IMR-90 (cell line): ENCODE data around the gene RASGRP1. TPM values are rescaled to one million over a fixed set of nuclear protein-coding genes. Genes with fewer than 3 reads are reported as not detected.

Experiments
- ATAC-seq: fragments of 200-7000 bp; cut with Tn5 transposase; 2 replicates; pipeline ENCODE4 v1.9.1; 2020; ENCODE audit warnings: low read depth, mild to moderate bottlenecking, moderate library complexity
- BruUV-seq: library from RNA; stranded (reverse); fragments of 400-500 nt; replicated peaks from 2 replicates; lab custom pipeline; 2021; lab: Mats Ljungman, UMichigan
- CTCF ChIA-PET: fragments of 300-600 bp; formaldehyde crosslinking; extraction: SDS; loops from one replicate; lab custom pipeline; 2021; ENCODE audit warnings: antibody characterized with exemption; lab: Yijun Ruan, JAX
- POLR2A ChIA-PET: fragments of 300-600 bp; sonication (Branson Sonifier 250); formaldehyde crosslinking; loops from one replicate; lab custom pipeline; 2022; ENCODE audit warnings: antibody characterized with exemption; ENCODE audit not compliant: unreplicated experiment; lab: Charles Lee
- DNase-seq: peaks from one replicate; pipeline ENCODE4 v3.0.0; 2013
- H2AFZ ChIP-seq: replicated peaks from 2 replicates; pipeline ENCODE3; 2013; ENCODE audit warnings: low read length, mild to moderate bottlenecking; ENCODE audit not compliant: poor library complexity
- H2AK5ac ChIP-seq: 2 replicates; pipeline ENCODE4 v1.6.1; 2013; ENCODE audit warnings: low read depth, low read length, inconsistent platforms
- H2AK9ac ChIP-seq: replicated peaks from 2 replicates; pipeline ENCODE3; 2013; ENCODE audit warnings: mild to moderate bottlenecking, low read depth, low read length, moderate library complexity; ENCODE audit not compliant: poor library complexity
- H2BK120ac ChIP-seq: 2 replicates; pipeline ENCODE4 v1.6.1; 2013; ENCODE audit warnings: low read depth, low read length, inconsistent platforms
- H2BK15ac ChIP-seq: 3 replicates; pipeline ENCODE4 v1.6.1; 2013; ENCODE audit warnings: low read depth, low read length, inconsistent platforms
- H2BK20ac ChIP-seq: 2 replicates; pipeline ENCODE4 v1.6.1; 2013; ENCODE audit warnings: low read depth, mild to moderate bottlenecking, inconsistent platforms, low read length, moderate library complexity
- H2BK5ac ChIP-seq: 2 replicates; pipeline ENCODE4 v1.6.1; 2013; ENCODE audit warnings: mild to moderate bottlenecking, low read depth, low read length, inconsistent platforms; ENCODE audit not compliant: poor library complexity, severe bottlenecking
- H3K14ac ChIP-seq: replicated peaks from 2 replicates; pipeline ENCODE4 v1.6.1; 2013; ENCODE audit warnings: low read depth, low read length, inconsistent platforms
- H3K18ac ChIP-seq: 2 replicates; pipeline ENCODE4 v1.6.1; 2013; ENCODE audit warnings: low read depth, low read length, control low read depth
- H3K23ac ChIP-seq: 2 replicates; pipeline ENCODE4 v1.6.1; 2013; ENCODE audit warnings: low read depth, low read length, inconsistent platforms
- H3K27ac ChIP-seq: 2 replicates; pipeline ENCODE4 v1.5.1; 2013; ENCODE audit warnings: mild to moderate bottlenecking, control low read depth, low read length; ENCODE audit not compliant: insufficient read depth
- H3K27me3 ChIP-seq: 2 replicates; pipeline ENCODE4 v1.6.1; 2013; ENCODE audit warnings: low read length; ENCODE audit not compliant: control insufficient read depth, insufficient read depth
- H3K36me3 ChIP-seq: 2 replicates; pipeline ENCODE4 v1.6.1; 2013; ENCODE audit warnings: low read length, mixed read lengths; ENCODE audit not compliant: control insufficient read depth, insufficient read depth
- H3K4ac ChIP-seq: 2 replicates; pipeline ENCODE4 v1.6.1; 2013; ENCODE audit warnings: low read depth, low read length, inconsistent platforms
- H3K4me1 ChIP-seq: 2 replicates; pipeline ENCODE4 v1.6.1; 2013; ENCODE audit warnings: low read length, mixed read lengths; ENCODE audit not compliant: control insufficient read depth, insufficient read depth
- H3K4me2 ChIP-seq: 2 replicates; pipeline ENCODE4 v1.6.1; 2013; ENCODE audit warnings: low read depth, mild to moderate bottlenecking, control low read depth, low read length, moderate library complexity
- H3K4me3 ChIP-seq: 2 replicates; pipeline ENCODE4 v1.5.1; 2013; ENCODE audit warnings: low read depth, mild to moderate bottlenecking, control low read depth, low read length, moderate library complexity; ENCODE audit not compliant: insufficient read depth
- H3K56ac ChIP-seq: 2 replicates; pipeline ENCODE4 v1.6.1; 2013; ENCODE audit warnings: low read length, inconsistent platforms; ENCODE audit not compliant: insufficient read depth; ENCODE audit errors: extremely low read depth
- H3K79me1 ChIP-seq, 2 experiments: 2 replicates each; pipeline ENCODE4 v1.6.1; 2013; ENCODE audit warnings: low read length in 2 of 2, inconsistent platforms in 1 of 2, low read depth in 1 of 2
- H3K9ac ChIP-seq: 2 replicates; pipeline ENCODE4 v1.6.1; 2013; ENCODE audit warnings: low read depth, low read length, control low read depth
- H3K9me1 ChIP-seq: 2 replicates; pipeline ENCODE4 v1.6.1; 2013; ENCODE audit warnings: low read length, inconsistent platforms; ENCODE audit not compliant: insufficient read depth
- H3K9me3 ChIP-seq: 2 replicates; pipeline ENCODE4 v1.6.1; 2013; ENCODE audit warnings: low read length; ENCODE audit not compliant: control insufficient read depth, insufficient read depth
- H4K20me1 ChIP-seq: 2 replicates; pipeline ENCODE4 v1.6.1; 2013; ENCODE audit warnings: low read length, inconsistent platforms; ENCODE audit not compliant: insufficient read depth
- H4K5ac ChIP-seq: 2 replicates; pipeline ENCODE4 v1.6.1; 2013; ENCODE audit warnings: mild to moderate bottlenecking, low read depth, low read length, control low read depth
- H4K8ac ChIP-seq, 2 experiments: 2 replicates each; pipeline ENCODE4 v1.6.1; 2013; ENCODE audit warnings: low read depth in 2 of 2, low read length in 2 of 2, control low read depth in 1 of 2, inconsistent platforms in 1 of 2
- H4K91ac ChIP-seq: 2 replicates; pipeline ENCODE4 v1.6.1; 2013; ENCODE audit warnings: low read depth, low read length, inconsistent platforms; ENCODE audit not compliant: insufficient read depth
- BHLHE40 ChIP-seq: fragments of 150-350 bp; IDR thresholded peaks from 2 replicates; pipeline ENCODE4 v1.6.1; 2016; ENCODE audit warnings: mild to moderate bottlenecking, low read depth, low read length
- CEBPB ChIP-seq: IDR thresholded peaks from 2 replicates; pipeline ENCODE4 v1.6.1; 2012; ENCODE audit warnings: low read depth, low read length, improper control_type of control experiment
- CHD1 ChIP-seq: IDR thresholded peaks from 2 replicates; pipeline ENCODE4 v1.6.1; 2012; ENCODE audit warnings: low read depth, low read length, improper control_type of control experiment
- FOS ChIP-seq: fragments of 150-350 bp; IDR thresholded peaks from 2 replicates; pipeline ENCODE4 v1.6.1; 2016; ENCODE audit warnings: low read depth, low read length
- MAFK ChIP-seq: IDR thresholded peaks from 2 replicates; pipeline ENCODE4 v1.6.1; 2012; ENCODE audit warnings: low read depth, low read length, improper control_type of control experiment
- MAZ ChIP-seq: IDR thresholded peaks from 2 replicates; pipeline ENCODE4 v1.6.1; 2012; ENCODE audit warnings: low read depth, mild to moderate bottlenecking, low read length, improper control_type of control experiment, moderate library complexity, borderline replicate concordance
- MXI1 ChIP-seq: IDR thresholded peaks from 2 replicates; pipeline ENCODE4 v1.6.1; 2012; ENCODE audit warnings: low read depth, mild to moderate bottlenecking, low read length, moderate library complexity, borderline replicate concordance
- NFE2L2 ChIP-seq: fragments of 150-350 bp; IDR thresholded peaks from 2 replicates; pipeline ENCODE4 v1.6.1; 2016; ENCODE audit warnings: low read depth, mild to moderate bottlenecking, low read length
- POLR2A ChIP-seq: IDR thresholded peaks from 2 replicates; pipeline ENCODE4 v1.6.1; 2012; ENCODE audit warnings: mild to moderate bottlenecking, low read depth, low read length
- RAD21 ChIP-seq: IDR thresholded peaks from 2 replicates; pipeline ENCODE4 v1.6.1; 2012; ENCODE audit warnings: low read length, improper control_type of control experiment
- RCOR1 ChIP-seq: IDR thresholded peaks from 2 replicates; pipeline ENCODE4 v1.6.1; 2012; ENCODE audit warnings: mild to moderate bottlenecking, low read length, improper control_type of control experiment; ENCODE audit not compliant: insufficient replicate concordance
- RFX5 ChIP-seq: IDR thresholded peaks from 2 replicates; pipeline ENCODE4 v1.8.0; 2012; ENCODE audit warnings: low read depth, mild to moderate bottlenecking, low read length, moderate library complexity
- SMC3 ChIP-seq: fragments of 150-350 bp; IDR thresholded peaks from 2 replicates; pipeline ENCODE4 v1.6.1; 2016; ENCODE audit warnings: low read depth, mild to moderate bottlenecking, antibody characterized with exemption, low read length, moderate library complexity
- WGBS, 2 experiments: methylation state at CpG; one replicate each; pipeline versions ENCODE4 v1.1.5 to v1.1.7; 2013; ENCODE audit warnings: missing lambda C conversion rate in 2 of 2; ENCODE audit not compliant: insufficient read length in 1 of 2; ENCODE audit errors: extremely low coverage in 2 of 2; 5-methylcytosine and 5-hydroxymethylcytosine counted together
- dilution Hi-C: fragments of 300-500 bp; cut with HindIII; formaldehyde crosslinking; loops from one replicate; pipeline ENCODE4 v1.14.3; 2018; ENCODE audit warnings: low sequenced_read_pairs; ENCODE audit not compliant: unreplicated experiment
- in situ Hi-C: fragments of 300-500 bp; cut with MboI; formaldehyde crosslinking; loops from 3 replicates; pipeline ENCODE4 v1.14.3; 2019; ENCODE audit warnings: low sequenced_read_pairs, inconsistent platforms, mixed read lengths
- intact Hi-C: fragments of 100-400 bp; cut with micrococcal nuclease; formaldehyde crosslinking; loops from 2 replicates; pipeline ENCODE4 v1.10.0; 2022
- polyA plus RNA-seq, 3 experiments: library from polyadenylated mRNA; depleted of rRNA; stranded (reverse); fragments of >200 nt; gene quantifications; 2 replicates each; pipeline ENCODE4 v1.2.3, GENCODE V29; 2012; ENCODE audit warnings: low replicate concordance in 1 of 3
- total RNA-seq: library from RNA; depleted of rRNA; stranded (reverse); fragments of >200 nt; gene quantifications from 2 replicates; pipeline ENCODE4 v1.2.3, GENCODE V29; 2012
- TF ChIP-seq, protein P1 (sequence below): fragments of 150-350 bp; IDR thresholded peaks from 2 replicates; pipeline ENCODE4 v1.6.1; 2017; ENCODE audit warnings: mild to moderate bottlenecking, antibody characterized with exemption, low read length, low read depth
- TF ChIP-seq, protein P2 (sequence below): conservative IDR thresholded peaks from 2 replicates; pipeline ENCODE4 v1.5.1; 2012; ENCODE audit warnings: mild to moderate bottlenecking, low read depth, low read length, improper control_type of control experiment
- TF ChIP-seq, protein P3 (sequence below): fragments of 150-350 bp; IDR thresholded peaks from 2 replicates; pipeline ENCODE4 v1.6.1; 2016; ENCODE audit warnings: low read depth, mild to moderate bottlenecking, low read length, moderate library complexity, borderline replicate concordance

RASGRP1 gene
- total and polyA plus RNA-seq, 2 of the 4 experiments (the other 2 are of a cell fraction) = 1.4 to 3.2 TPM

DNA sequence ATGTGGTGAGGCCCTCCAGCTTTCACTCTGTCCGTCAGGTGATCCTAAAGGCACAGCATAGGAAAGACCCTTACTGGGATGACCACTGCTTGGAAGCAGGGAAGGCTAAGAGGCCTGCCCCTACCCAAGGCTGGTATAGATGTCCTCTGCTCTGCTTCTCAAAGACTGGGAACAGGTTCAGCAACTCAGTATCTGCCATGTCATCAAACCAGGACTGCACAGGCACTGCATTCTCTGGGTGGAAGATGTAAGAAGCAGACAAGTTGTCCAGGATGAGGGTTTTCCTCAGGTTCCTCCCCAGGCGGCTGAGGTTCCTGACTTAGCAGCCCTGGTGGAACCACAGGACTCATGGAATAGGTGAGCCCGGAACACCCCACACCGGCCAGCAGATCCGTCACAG is 106.0 kb downstream of the RASGRP1 start:
- peaks cover 4% of the 10 kb centered on the region; the same call in 1 of the 2 replicates for H3K36me3 ChIP-seq
- ATAC-seq (no peak), DNase-seq (no peak)
- no peak overlapping the region for H3K9ac ChIP-seq
- H2AK9ac ChIP-seq = no peak overlapping the region
- no peak overlapping the region for H2BK120ac ChIP-seq
- no peak overlapping the region for H2AK5ac ChIP-seq
- no peak overlapping the region for H4K91ac ChIP-seq
- H3K4me1 ChIP-seq = peaks cover 4% of the 10 kb centered on the region; the same call in 1 of the 2 replicates
- H3K27me3 ChIP-seq = no peaks in the 10 kb centered on the region
- no peak overlapping the region for H3K14ac ChIP-seq
- peaks cover 40 to 77% of the 10 kb centered on the region in 2 experiments for H3K79me1 ChIP-seq
- H3K4me3 ChIP-seq = no peak overlapping the region
- peaks cover 5% of the 10 kb centered on the region; the same call in 1 of the 2 replicates for H4K20me1 ChIP-seq
- no peak overlapping the region for H3K27ac ChIP-seq
- peaks cover 21% of the 10 kb centered on the region for H3K9me1 ChIP-seq
- H2BK15ac ChIP-seq = no peak overlapping the region
- no peak overlapping the region for H4K5ac ChIP-seq
- 93% methylated on average over 3 of the region's 5 CpGs; no CpG with 5 or more reads in 1 of the 2 experiments for WGBS, 2 experiments
- H3K4me2 ChIP-seq = no peak overlapping the region
- no peak overlapping the region for H3K18ac ChIP-seq
- intact Hi-C loops = no loop called here
- H3K9me3 ChIP-seq = no peaks in the 10 kb centered on the region
- no peak overlapping the region for H2AFZ ChIP-seq
- TF ChIP-seq MAFK = no peak
- no peak for TF ChIP-seq NFE2L2
- TF ChIP-seq, protein P1, sequence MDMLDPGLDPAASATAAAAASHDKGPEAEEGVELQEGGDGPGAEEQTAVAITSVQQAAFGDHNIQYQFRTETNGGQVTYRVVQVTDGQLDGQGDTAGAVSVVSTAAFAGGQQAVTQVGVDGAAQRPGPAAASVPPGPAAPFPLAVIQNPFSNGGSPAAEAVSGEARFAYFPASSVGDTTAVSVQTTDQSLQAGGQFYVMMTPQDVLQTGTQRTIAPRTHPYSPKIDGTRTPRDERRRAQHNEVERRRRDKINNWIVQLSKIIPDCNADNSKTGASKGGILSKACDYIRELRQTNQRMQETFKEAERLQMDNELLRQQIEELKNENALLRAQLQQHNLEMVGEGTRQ = no peak
- TF ChIP-seq BHLHE40 = no peak
- no peak for TF ChIP-seq RFX5
- TF ChIP-seq CHD1 = no peak
- TF ChIP-seq CEBPB = no peak
- TF ChIP-seq MAZ = no peak
- TF ChIP-seq, protein P2, sequence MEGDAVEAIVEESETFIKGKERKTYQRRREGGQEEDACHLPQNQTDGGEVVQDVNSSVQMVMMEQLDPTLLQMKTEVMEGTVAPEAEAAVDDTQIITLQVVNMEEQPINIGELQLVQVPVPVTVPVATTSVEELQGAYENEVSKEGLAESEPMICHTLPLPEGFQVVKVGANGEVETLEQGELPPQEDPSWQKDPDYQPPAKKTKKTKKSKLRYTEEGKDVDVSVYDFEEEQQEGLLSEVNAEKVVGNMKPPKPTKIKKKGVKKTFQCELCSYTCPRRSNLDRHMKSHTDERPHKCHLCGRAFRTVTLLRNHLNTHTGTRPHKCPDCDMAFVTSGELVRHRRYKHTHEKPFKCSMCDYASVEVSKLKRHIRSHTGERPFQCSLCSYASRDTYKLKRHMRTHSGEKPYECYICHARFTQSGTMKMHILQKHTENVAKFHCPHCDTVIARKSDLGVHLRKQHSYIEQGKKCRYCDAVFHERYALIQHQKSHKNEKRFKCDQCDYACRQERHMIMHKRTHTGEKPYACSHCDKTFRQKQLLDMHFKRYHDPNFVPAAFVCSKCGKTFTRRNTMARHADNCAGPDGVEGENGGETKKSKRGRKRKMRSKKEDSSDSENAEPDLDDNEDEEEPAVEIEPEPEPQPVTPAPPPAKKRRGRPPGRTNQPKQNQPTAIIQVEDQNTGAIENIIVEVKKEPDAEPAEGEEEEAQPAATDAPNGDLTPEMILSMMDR = no peak
- no peak for TF ChIP-seq MXI1
- no peak for TF ChIP-seq FOS
- no peak for TF ChIP-seq RAD21
- TF ChIP-seq SMC3 = no peak
- TF ChIP-seq, protein P3, sequence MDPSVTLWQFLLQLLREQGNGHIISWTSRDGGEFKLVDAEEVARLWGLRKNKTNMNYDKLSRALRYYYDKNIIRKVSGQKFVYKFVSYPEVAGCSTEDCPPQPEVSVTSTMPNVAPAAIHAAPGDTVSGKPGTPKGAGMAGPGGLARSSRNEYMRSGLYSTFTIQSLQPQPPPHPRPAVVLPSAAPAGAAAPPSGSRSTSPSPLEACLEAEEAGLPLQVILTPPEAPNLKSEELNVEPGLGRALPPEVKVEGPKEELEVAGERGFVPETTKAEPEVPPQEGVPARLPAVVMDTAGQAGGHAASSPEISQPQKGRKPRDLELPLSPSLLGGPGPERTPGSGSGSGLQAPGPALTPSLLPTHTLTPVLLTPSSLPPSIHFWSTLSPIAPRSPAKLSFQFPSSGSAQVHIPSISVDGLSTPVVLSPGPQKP = no peak
- TF ChIP-seq POLR2A = no peak
- no peak for TF ChIP-seq RCOR1
- H3K56ac ChIP-seq = no peak overlapping the region
- H4K8ac ChIP-seq = no peak overlapping the region
- CTCF ChIA-PET = interaction anchor here (0.6 kb wide), 1 partner anchor 18 kb away, joined by 4 read pairs; no protein-coding TSS in a partner anchor
- POLR2A ChIA-PET = no interaction called here
- dilution Hi-C loops = no loop called here
- BruUV-seq = no TSS peak
- no peak overlapping the region for H2BK5ac ChIP-seq
- no peak overlapping the region for H2BK20ac ChIP-seq
- H3K23ac ChIP-seq = no peak overlapping the region
- in situ Hi-C loops = no loop called here
- H3K4ac ChIP-seq = no peak overlapping the region
